ENCODE results near the gene ATP6V0A1. TPM values are rescaled to one million over a fixed set of nuclear protein-coding genes. Genes with fewer than 3 reads are reported as not detected.

The ATP6V0A1 gene
- total and polyA plus RNA-seq, 7 donors, result 41.1 to 116 (median 62.7) TPM

GRCh38 chr17:42421507-42422338 lies 37.0 kb upstream of the ATP6V0A1 start:
- Histone ChIP-seq H3K36me3 (ENCODE audit: insufficient read depth in 1 of 2, low read depth in 1 of 2) (peaks cover 0 to 9% of the 10 kb centered on the region in 2 donors), H3K9me3 (no peaks in the 10 kb centered on the region), H3K27me3 (ENCODE audit: insufficient read depth in 3 of 3, low read length in 2 of 3) (no peaks in the 10 kb centered on the region), H3K4me1 (peaks cover 52% of the 10 kb centered on the region), H3K4me3 (peak overlapping the region; percentile 91), H3K27ac (peak overlapping the region; percentile 94)
- ATAC-seq, result peak; percentile 70 to 73 (median 70)
- intact Hi-C loops (cut with DNase I), result loop anchor here (1.0 to 5.0 kb wide), 3 partner anchors 36 to 101 kb away; partner anchors contain the start of gene ATP6V0A1 (in 1 of the 2)
- no peak for TF ChIP-seq CTCF (IDR thresholded peaks at IDR 0.05)
- WGBS, 3 donors, result 1 to 2% (median 1%) methylated on average over 37 to 59 of the region's 59 CpGs
- peak; percentile 78 to 86 for DNase-seq

GRCh38 chr17:42422412-42422957 lies 36.2 kb upstream of the ATP6V0A1 start:
- H3K27ac ChIP-seq, result peak overlapping the region; percentile 94
- no peak for TF ChIP-seq CTCF (IDR thresholded peaks at IDR 0.05)
- peaks cover 45% of the 10 kb centered on the region for H3K4me1 ChIP-seq
- no peaks in the 10 kb centered on the region for H3K9me3 ChIP-seq
- ATAC-seq (peak; percentile 33 to 60 (median 55)), DNase-seq (peak; percentile 50 to 76)
- WGBS, 3 donors, result 0 to 1% (median 1%) methylated on average over 31 to 44 of the region's 44 CpGs
- peaks cover 0 to 8% of the 10 kb centered on the region in 2 donors for H3K36me3 ChIP-seq (ENCODE audit: insufficient read depth in 1 of 2, low read depth in 1 of 2)
- H3K4me3 ChIP-seq, result peak overlapping the region; percentile 91
- H3K27me3 ChIP-seq (ENCODE audit: insufficient read depth in 3 of 3, low read length in 2 of 3), result no peaks in the 10 kb centered on the region
- intact Hi-C loops (cut with DNase I), result loop anchor here (1.0 to 5.0 kb wide), 3 partner anchors 35 to 100 kb away; partner anchors contain the start of gene ATP6V0A1 (in 1 of the 2)

- ATAC-seq (peak; percentile 88 to 90 (median 88)), DNase-seq (peak; percentile 100)
- Histone ChIP-seq H3K9me3 (no peaks in the 10 kb centered on the region), H3K4me3 (peak within 1 kb of the TSS; percentile 91), H3K4me1 (peaks cover 39% of the 10 kb centered on the region), H3K27me3 (ENCODE audit: insufficient read depth in 3 of 3, low read length in 2 of 3) (no peaks in the 10 kb centered on the region), H3K36me3 (ENCODE audit: insufficient read depth in 1 of 2, low read depth in 1 of 2) (peaks cover 0 to 3% of the 10 kb centered on the region in 2 donors), H3K27ac (peak within 1 kb of the TSS; percentile 94)
- intact Hi-C loops (cut with DNase I), result loop anchor here (1.0 to 5.0 kb wide), 3 partner anchors 34 to 99 kb away; partner anchors contain the start of gene ATP6V0A1 (in 1 of the 2)
- TF ChIP-seq CTCF (IDR thresholded peaks at IDR 0.05), result no peak
- WGBS, 3 donors, result 0 to 1% (median 1%) methylated on average over 53 to 58 of the region's 58 CpGs
These were observed 35.5 kb upstream of the ATP6V0A1 start, which contains the start of gene CAVIN1 for GRCh38 chr17:42422958-42423712. TSS of gene CAVIN1 (minus strand) at chr17:42423256. CDS start at chr17:42423097, 159 bp downstream.

DNA sequence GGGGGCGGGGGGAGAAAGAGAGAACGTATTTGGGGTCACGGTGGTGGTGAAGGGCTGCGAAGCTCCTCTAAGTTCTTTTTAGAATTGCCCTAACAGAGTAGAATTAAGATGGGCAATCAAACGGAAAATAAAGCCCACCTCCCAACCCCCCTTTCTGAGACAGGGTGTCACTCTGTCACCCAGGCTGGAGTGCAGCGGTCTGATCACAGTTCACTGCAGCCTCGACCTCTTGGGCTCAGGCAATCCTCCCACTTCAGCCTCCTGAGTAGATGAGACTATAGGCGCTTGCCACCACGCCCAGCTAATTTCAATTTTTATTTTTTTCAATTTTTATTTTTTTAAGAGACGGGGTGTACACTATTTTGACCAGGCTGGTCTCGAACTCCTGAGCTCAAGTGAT lies 34.9 kb upstream of the ATP6V0A1 start:
- H3K4me1 ChIP-seq, result peaks cover 40% of the 10 kb centered on the region
- peak overlapping the region; percentile 94 for H3K27ac ChIP-seq
- H3K4me3 ChIP-seq, result peak overlapping the region; percentile 91
- 47 to 62% (median 57%) methylated on average over 11 of the region's 11 CpGs for WGBS, 3 donors
- H3K9me3 ChIP-seq, result no peaks in the 10 kb centered on the region
- H3K36me3 ChIP-seq (ENCODE audit: insufficient read depth in 1 of 2, low read depth in 1 of 2), result peaks cover 0 to under 1% of the 10 kb centered on the region in 2 donors
- ATAC-seq (no peak), DNase-seq (no peak)
- H3K27me3 ChIP-seq (ENCODE audit: insufficient read depth in 3 of 3, low read length in 2 of 3), result no peaks in the 10 kb centered on the region
- intact Hi-C loops (cut with DNase I), result loop anchor here (5.0 kb wide), 2 partner anchors 34 to 99 kb away; partner anchors contain the start of gene ATP6V0A1 (in 1 of the 2)
- TF ChIP-seq CTCF (IDR thresholded peaks at IDR 0.05), result no peak

All from psoas muscle (tissue), 8 donors.